HG03378 (cell line): Measurements from ENCODE around the gene PXMP2.

Experiments used
- ATAC-seq: cut with Tn5 transposase; IDR thresholded peaks from one replicate; pipeline ENCODE4 v1.9.1; 2021; ENCODE audit warnings: mild to moderate bottlenecking, moderate library complexity; ENCODE audit not compliant: unreplicated experiment

PXMP2 gene

DNA sequence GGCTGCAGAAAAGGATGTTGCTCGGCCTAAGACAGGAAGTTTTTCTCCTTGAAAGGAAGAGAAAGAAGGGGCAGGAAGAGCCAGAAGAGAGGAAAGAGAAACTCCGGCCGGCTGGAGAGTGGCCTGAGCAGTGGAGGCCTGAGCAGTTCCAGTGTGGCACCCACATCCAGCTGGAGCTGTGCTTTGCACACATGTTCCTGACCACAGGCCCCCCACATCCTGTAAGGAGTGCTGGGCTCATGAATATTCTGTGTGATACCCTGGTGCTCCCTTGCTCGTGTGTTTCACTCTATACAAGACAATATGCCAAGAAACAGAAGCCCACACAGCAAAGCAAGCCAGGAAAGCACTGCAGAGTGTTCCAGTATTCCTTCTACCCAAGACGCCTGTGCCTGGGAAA, 27.3 kb upstream of the PXMP2 start:
- no peak for ATAC-seq

DNA sequence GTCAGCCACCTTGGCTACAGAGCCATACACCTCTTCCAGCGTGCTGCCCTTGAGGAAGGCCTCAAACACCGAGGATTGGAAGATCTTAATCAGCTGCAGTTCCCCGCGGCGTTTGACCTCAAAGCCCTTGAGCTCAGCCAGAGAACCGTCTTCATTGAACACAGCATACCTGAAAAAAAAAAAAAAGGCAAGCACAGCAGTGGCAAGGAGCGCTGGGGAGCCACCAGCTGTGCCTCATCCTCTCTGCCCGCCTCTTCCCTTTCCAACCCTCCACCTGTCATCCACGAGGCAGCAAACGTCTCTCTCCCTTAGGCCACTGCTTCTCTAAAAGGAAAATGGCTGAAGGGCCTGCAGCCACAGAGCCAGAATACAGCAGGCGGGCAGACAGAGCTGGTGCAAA, 26.4 kb upstream of the PXMP2 start:
- ATAC-seq, result no peak

DNA sequence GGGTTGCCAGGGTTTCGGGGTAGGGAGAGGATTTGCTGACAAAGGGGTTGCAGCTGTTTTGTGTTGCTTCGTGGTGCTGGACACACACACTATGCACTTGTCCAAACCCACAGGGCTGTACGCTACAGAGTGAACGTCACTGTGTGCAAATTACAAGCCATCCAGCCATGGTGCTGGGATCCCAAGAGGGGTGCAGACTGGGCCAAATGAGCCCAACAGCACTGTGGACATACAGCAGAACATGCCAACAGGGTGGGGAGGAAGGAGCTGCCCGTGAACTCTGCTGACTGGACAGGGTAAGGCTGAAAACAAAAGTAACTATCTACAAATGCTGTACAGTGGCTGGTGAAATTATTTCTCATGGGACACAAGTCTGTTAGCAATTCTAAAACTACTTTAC, 25.4 kb upstream of the PXMP2 start:
- ATAC-seq, result no peak

DNA sequence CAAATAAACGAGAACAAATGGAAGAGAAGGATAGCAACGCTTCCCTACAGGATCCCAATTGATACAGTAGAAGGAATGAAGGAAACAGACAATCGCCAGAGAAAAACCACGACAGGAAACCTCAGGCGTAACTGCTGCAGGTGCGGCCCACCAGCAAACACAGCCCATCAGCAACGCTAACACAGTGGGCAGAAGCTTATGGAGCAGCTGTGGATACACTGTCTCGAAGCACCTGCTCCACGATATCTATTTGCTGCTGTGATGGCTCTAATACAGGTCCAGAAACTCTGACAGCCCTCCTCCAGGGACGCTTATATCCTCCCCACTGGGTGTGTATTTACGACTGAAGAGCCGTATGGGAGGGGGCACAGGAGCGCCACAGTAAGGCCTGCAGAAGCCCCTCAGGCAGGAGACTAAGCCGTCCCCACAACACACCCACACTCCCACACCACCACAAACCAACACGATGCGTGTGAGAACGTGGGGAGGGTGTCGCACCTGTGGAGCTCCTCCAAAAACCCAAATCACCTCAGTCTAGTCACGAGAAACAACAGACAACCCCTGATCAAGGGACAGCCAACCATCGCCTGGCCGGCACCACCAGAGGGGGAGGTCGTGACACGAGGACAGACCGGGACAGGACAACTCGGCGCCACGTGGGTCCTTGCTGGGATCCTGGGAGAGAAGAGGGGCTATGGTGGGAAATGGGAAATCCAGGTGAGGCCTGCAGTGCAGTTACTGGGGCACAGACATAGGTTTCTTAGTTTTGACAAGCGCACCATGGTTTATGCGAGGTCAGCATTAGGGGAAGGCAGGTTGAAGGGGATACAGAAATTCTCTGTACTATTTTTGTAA, 24.3 kb upstream of the PXMP2 start:
- no peak for ATAC-seq

DNA sequence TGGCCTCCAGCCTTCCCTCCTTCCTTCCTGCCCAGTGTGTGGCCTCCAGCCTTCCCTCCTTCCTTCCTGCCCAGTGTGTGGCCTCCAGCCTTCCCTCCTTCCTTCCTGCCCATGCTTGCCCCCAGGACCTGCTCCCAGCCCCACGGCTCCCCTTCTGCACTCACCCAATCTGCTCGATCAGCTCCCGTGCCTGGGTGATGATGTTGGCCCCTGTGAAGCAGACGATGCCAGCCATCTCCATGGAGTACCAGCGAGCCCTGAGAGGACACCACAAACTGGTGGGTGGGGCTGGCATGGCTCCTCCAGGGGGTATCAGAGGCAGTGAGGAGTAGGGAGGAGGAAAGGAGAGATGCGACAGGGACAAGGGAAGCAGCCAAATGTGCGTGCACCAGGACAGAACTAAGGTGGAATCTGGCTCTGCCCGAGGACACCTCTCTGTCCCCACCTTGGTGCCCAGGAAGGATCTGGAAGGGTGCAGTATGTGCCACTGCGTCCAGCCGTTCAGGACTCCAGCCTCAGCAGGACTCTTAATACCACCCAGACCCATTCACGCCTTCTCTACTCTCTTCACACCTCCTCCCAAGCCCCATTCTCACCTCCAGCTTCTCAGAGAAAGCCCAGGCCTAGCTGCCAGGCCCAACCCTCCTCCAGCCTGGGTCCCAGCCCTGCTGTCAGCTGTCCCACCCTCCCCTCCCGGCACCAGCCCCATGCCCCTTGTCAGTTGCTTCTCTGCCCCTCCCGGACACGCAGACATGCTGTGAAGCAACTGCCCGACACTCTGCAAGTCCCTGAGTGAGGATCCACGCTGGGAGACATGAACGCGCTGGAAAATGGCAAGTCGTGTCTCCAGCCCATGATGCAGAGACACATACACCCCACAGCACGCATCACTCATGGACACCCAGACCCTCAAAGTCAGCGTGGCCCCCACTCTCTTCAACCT, 22.9 kb upstream of the PXMP2 start:
- ATAC-seq, result no peak

DNA sequence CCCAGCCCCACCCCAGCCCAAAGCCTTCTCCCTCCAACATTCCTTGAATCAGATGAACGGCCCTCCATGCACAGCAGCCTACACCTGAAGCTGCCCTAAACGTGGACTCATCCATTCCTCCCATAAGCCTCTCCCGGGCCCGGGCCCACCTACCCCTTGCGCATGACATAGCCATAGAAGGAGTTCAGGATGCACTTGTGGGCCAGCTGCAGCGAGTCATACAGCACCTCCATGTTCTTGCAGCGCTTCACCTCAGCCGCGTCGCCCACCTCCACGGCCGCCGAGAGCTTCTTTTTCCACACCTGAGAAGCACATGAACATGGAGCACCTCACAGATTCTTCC, 22.3 kb upstream of the PXMP2 start:
- ATAC-seq, result no peak

DNA sequence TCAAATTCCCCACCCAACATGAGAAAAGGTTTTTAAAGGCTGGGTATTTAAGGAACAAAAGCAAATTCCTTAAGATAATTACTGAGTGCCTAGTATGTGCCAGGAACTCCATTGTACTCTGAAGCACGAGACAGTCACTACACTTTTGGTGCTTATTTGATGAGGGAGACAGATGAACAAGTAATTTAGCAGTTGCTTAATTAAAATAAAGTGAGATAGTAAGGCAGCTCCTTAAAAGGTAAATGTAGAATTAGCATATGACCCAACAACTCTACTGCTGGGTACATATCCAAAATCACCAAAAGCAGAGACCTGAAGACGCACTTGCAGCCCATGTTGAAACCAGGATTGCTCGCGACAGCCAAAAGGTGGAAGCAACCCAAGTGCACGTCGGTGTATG, 21.6 kb upstream of the PXMP2 start:
- no peak for ATAC-seq

DNA sequence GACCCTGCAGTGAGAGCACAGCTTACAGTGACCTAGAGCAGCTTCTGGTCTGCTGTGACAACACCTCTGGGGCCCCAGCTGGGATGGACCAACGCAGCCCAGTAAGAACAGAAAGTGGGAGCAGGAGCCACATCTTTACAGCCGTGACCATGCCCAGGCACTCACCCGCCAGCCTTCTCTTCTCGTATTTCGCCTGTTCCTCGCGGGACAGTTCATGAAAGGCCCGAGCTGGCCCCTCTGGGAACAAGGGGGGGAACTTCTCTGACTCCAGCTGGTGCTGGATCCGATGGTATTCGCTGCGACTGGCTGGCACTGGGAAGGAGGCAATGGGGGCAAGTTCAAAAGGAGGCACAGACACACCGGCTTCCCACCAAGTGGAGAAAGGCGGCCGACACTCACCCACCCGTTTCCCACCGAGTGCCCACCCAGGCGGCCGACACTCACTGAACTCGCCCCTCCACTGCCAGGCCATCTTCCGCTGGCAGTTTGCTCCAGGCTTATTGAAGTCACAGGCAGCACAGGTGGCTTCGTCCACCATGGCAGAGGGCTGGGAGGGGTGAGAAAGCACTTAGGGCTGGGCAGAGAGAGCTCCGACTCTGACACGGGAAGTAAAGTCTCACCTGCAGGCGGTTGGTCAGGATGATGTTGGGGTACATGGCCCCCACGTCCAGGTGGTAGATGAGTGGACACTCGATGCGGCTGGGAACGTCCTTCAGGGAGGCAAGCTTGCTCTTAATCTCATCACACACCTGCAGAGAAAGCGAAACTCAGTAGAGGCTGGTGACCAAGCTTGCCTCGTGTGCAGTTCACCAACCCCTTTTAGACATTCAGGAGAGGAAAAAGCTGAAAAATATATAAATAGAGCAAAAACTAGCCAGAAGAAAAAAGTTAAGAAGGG, 18.9 kb upstream of the PXMP2 start:
- ATAC-seq, result no peak

DNA sequence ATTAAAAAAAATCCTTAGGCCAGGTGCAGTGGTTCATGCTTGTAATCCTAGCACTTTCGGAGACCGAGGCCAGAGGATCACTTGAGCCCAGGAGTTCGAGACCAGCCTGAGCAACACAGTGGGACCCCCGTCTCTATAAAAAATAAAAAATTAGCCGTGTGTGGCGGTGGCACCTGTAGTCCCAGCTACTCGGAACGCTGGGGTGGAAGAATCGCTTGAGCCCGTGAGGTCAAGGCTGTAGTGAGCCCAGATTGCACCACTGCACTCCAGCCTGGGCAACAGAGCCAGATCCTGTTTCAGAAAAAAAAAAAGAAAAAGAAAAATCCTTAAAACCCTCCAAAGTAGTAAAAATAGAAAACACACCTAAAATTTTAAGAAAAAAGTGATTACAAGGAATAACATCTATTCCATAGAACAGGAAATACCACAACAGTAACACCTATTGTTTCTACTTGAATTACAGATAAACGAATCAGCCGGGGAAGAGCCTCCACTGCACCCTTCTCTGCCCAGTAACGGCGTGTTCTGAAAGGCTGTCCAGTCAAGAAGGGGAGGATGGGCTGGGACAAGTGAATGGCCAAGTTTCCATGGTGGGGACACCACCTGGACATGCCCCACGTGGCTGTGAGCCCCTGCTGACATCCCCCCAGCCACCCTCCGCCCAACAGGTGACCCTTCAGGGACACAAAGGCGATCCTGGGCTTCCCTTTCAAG, 18.1 kb upstream of the PXMP2 start:
- no peak for ATAC-seq

DNA sequence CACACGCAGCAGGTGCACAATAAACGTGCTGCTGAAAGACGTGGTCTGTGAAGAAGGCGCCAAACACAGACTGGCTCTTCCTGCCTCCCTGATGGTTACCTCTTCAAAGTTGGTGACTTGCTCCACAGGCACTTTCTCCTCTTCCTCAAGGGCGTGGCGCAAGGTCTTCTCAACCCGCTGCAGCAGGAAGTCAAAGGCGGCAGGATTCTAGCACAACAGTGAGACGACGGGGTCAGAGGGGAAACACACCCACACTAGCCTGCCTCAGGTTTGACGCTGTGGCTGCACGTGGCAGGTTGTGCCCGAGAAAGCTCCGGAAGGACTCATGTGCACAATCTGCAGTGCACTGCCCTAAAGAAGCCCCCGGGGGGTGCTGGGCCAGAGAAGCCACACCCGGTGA, 15.3 kb upstream of the PXMP2 start:
- ATAC-seq, result no peak

DNA sequence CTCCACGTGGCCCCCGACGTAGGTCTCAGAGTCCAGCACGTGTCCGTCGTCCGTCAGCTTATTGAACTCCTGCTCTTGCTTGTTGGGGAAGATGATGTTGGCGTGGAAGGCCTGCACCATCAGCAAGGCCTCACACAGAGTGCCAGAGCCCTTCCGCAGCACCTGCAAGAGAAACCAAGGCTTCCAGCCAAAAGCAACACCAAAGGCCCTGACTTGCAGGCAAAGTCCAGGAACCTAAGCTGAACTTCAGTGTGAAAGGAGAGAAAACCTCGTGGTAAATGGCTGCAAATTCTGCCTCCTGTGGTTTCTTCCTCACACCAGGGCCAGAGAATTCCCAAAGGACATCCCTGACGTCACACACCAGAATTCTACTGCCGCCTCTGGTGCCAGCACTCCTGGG, 14.7 kb upstream of the PXMP2 start:
- ATAC-seq, result no peak

DNA sequence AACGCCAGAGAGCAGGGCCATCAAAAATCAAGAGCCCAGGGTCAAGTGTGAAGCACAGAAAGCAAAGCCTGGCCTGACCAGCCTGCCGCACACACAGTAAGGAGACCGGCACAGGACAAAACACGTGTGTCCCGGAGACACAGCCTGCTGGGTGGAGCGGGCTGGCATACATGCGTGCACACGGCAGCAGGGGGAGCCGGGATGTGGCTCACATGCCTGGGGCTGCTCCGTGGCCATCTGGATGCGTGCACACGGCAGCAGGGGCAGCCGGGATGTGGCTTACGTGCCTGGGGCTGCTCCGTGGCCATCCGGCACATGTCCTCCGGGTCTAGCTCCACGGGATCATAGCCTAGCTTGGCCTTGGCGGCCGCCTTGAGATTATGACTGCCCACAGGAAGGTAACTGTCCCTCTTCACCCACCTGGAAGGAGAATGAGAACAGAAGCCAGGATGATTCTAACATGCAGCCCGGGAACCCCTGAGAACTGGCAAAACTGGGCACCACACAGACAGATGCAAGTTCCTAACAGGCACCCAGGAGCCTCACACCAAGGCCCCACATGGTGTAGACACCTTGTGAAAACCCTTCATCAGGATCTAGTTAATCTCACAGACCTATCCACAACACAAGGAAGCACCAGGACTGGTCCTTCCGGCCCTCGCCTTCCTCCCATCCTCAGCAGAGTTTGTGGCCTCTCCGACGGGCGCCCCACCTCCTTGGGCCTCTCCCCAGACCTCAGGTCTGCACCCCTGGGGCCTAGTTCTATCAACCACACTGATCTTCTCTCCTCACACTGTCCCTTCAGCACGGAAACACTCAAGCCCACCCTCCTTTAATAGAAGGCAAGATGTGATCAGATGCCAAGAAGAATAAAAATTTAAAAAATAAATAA, 13.9 kb upstream of the PXMP2 start:
- ATAC-seq, result no peak

DNA sequence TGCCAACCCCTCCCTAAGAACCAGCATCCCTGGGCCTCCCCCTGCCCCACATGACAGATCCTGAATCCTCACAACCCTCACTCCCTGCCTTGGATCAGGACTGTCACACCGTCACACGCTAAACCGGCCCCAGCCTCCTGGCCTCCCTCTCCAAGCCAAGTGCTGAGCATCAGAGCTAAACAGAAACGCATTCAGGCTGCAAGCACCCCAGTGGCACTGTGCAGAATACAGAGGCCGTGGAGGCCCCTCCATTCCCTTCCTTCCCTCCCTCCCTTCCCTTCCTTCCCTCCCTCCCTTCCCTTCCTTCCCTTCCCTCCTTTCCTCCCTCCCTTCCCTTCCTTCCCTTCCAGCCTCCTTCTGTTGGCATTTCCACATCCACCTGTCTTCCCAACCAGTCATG, 12.8 kb upstream of the PXMP2 start:
- ATAC-seq, result no peak

DNA sequence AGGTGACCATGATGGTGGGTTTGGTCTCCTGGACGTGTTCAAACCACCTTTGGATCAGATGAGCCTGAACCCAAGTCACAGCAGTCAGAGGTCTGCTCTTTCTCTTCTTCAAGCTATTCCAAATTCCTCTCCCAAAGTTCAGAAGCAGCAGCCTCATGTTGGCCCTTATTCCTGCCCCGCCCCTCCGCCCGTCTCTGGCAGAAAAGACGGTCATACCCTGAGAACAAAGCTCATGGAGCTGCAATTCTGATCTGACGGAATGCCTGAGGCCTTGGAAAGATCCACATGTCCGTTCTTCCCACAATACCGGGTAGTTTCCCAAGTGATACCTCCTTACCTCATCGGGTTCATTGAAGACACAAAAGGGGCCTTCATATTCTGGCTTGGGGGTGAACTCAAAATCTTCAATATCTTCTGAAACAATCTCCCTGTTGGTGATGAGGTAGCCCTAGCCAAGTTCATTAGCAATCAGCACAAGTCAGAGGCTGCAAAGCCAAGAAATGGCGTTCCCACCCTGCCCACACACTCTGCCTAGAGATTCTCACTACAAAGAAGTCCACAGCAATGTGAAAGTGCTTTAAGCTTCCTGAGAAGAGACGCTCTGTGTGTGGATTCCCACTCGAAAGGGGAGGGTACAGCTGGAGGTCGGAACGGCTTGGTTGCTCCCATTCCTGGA, 11.5 kb upstream of the PXMP2 start:
- no peak for ATAC-seq

DNA sequence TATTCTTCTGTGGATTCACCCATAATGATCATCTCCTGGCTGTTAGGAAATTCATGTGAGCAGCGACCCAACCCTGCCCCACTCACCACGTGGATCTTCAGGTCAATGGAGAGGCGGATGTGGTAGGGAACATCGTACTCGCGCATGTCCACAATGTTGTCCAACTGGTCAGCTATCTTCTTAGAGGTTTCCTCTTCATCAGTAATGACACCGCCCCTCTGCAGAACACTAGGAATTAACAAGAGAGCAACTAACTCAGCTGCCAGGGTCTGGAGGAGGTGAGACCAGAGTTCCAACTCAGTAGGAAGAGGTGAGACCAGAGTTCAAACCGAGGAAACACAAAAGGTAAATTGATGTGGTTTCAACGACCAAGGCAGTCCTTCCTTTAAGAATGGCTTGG, 9.9 kb upstream of the PXMP2 start:
- no peak for ATAC-seq

DNA sequence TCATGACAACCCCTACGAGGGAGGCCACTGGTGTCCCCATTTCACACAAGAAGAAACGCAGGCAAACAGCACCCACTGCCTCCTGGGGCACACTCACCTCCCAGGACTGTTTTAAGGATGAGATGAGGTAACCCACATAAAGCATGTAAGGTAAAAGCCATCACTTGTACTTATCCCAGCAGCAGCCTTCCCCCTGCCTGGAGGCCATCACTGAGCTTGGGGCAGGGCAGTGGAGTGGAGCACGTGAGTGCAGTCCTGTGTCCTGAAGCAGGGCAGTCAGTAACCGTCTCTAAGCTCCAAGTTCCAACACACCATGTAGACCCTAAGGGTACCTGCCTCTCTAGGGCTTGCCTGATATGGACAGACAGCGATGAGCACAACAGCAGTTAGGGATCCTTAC, 2.0 kb upstream of the PXMP2 start:
- no peak for ATAC-seq

DNA sequence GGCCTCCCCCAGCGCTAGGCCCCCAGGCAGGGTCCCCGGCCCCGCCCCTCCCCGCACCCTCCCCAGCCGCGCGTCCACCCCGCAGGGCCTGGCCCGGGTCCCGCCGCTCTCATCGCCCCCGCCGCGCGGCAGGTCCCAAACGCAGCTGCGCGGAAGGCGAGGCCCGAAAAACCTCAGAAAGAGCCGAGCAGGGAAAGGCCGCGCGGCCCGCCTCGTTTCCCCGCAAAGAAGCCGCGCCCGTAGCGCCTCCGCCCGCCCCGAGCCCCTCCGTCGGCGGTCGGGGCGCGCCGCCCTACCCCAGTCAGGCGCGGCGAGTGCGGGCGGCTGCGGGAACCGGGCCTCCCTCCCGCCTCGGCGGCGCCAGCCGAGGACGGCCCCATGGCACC, 569 bp upstream of the PXMP2 start:
- no peak for ATAC-seq

DNA sequence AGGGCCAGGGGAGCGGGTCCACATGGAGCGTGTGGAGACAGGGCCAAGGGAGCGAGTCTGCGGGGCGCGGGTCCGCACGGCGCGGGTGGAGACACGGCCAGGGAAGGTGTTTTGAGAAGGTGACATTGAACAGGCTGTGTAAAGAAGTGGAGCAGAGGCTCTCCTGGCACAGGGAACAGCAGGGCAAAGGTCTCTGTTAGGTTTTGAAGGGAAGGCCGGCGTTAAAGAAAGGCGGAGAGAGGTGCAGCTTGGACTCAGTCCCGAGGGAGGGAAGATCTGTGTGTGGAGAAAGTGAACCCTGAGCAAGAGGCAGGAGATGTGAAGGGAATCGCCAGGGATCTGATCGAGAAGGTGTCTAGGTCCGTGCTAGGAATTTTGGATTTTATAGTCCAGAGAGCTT, 1.8 kb downstream of the PXMP2 start:
- no peak for ATAC-seq

DNA sequence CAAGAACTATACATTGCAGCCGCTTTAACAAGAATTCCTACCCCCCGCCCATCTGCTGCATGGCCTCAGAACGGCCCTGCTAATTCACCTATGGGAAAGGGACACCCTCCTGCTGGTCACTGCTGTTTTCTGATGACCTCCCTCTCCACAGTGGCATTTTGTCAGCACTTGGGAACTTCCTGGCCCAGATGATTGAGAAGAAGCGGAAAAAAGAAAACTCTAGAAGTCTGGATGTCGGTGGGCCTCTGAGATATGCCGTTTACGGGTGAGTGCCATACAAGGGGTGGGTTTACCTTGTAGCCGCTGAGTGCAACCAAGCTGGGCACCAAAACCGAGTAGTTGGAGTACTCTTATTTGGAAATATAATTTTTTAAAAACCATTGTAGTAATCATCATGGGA, 2.7 kb downstream of the PXMP2 start:
- ATAC-seq, result no peak
